HepG2 (cell line): ENCODE results near the gene TMC2. TPM values are rescaled to one million over a fixed set of nuclear protein-coding genes. Genes with fewer than 3 reads are reported as not detected.
A peak's percentile ranks its signal among the peaks of the same experiment; 100 is the strongest.

ENCODE experiments used
- ATAC-seq: fragments of 200-7000 bp; cut with Tn5 transposase; 3 replicates; pipeline ENCODE4 v1.9.1; 2020; ENCODE audit warnings: mild to moderate bottlenecking, moderate library complexity
- BruUV-seq: library from RNA; stranded (reverse); fragments of 400-500 nt; replicated peaks from 2 replicates; lab custom pipeline; 2021; lab: Mats Ljungman, UMichigan
- CTCF ChIA-PET: fragments of 300-600 bp; formaldehyde crosslinking; extraction: SDS; loops from one replicate; lab custom pipeline; 2021; ENCODE audit warnings: low total read pairs, inconsistent platforms, low intra/inter-chr PET ratio; lab: Yijun Ruan, JAX
- POLR2A ChIA-PET: fragments of 350-600 bp; sonication (Branson Sonifier 250); formaldehyde crosslinking; loops from one replicate; lab custom pipeline; 2020; ENCODE audit warnings: antibody characterized with exemption, inconsistent platforms; lab: Yijun Ruan, JAX
- DNase-seq: peaks from one replicate; pipeline ENCODE4 v3.0.0-alpha.2; 2015; ENCODE audit warnings: low spot score
- FAIRE-seq: peaks from 3 replicates; lab custom pipeline; 2011; peaks lifted over from hg19 to GRCh38; lab: Jason Lieb, UNC
- H2AFZ ChIP-seq: one replicate; pipeline ENCODE4 v1.6.1; 2011; ENCODE audit warnings: low read length, inconsistent platforms
- H3K27ac ChIP-seq: fragments of 300-600 bp; 3 replicates; pipeline ENCODE4 v1.8.0; 2011; ENCODE audit warnings: mixed run types, mild to moderate bottlenecking, mixed read lengths, low read length, inconsistent platforms; ENCODE audit not compliant: insufficient read depth; ENCODE audit errors: extremely low read length
- H3K27me3 ChIP-seq, 2 experiments: fragments of 200-600 bp in 1 of 2; 2 replicates in 1 of 2; 3 replicates in 1 of 2; pipeline versions ENCODE4 v1.6.0 to v1.8.0; 2011; ENCODE audit warnings: low read length in 2 of 2, mild to moderate bottlenecking in 2 of 2, moderate library complexity in 2 of 2, inconsistent platforms in 1 of 2; ENCODE audit not compliant: insufficient read depth in 2 of 2, control insufficient read depth in 1 of 2
- H3K36me3 ChIP-seq, 2 experiments: fragments of 200-600 bp in 1 of 2; replicated peaks in 1 of 2; 2 replicates in 1 of 2; 3 replicates in 1 of 2; pipeline versions ENCODE4 v1.5.1 to v1.8.0; 2011; ENCODE audit warnings: low read length in 2 of 2, inconsistent platforms in 1 of 2; ENCODE audit not compliant: insufficient read depth in 2 of 2, control insufficient read depth in 1 of 2
- H3K4me1 ChIP-seq: 2 replicates; pipeline ENCODE4 v1.5.1; 2012; ENCODE audit warnings: low read length, inconsistent platforms; ENCODE audit not compliant: insufficient read depth
- H3K4me2 ChIP-seq: 2 replicates; pipeline ENCODE4 v1.6.0; 2011; ENCODE audit warnings: low read depth, low read length, inconsistent platforms
- H3K4me3 ChIP-seq, 3 experiments: fragments of 200-600 bp in 1 of 3; sonication (generic), shearing (Covaris generic) in 1 of 3; replicated peaks in 1 of 3; 2 replicates each; pipeline ENCODE4 v1.5.1; 2011 to 2016; ENCODE audit warnings: low read length in 3 of 3, inconsistent platforms in 2 of 3, low read depth in 2 of 3, mild to moderate bottlenecking in 2 of 3, control low read depth in 1 of 3, mixed read lengths in 1 of 3; ENCODE audit not compliant: insufficient read depth in 1 of 3
- H3K79me2 ChIP-seq: one replicate; pipeline ENCODE4 v1.6.1; 2011; ENCODE audit warnings: low read length, inconsistent platforms; ENCODE audit not compliant: insufficient read depth
- H3K9ac ChIP-seq: 2 replicates; pipeline ENCODE4 v1.6.0; 2011; ENCODE audit warnings: mild to moderate bottlenecking, low read depth, low read length, inconsistent platforms; ENCODE audit not compliant: insufficient read depth
- H3K9me3 ChIP-seq: 2 replicates; pipeline ENCODE4 v1.5.1; 2012; ENCODE audit warnings: mild to moderate bottlenecking, low read length
- H4K20me1 ChIP-seq: 2 replicates; pipeline ENCODE4 v1.6.0; 2011; ENCODE audit warnings: inconsistent platforms, mild to moderate bottlenecking, low read length, moderate library complexity; ENCODE audit not compliant: insufficient read depth
- CC2D1A ChIP-seq: sonication (generic); formaldehyde crosslinking; IDR thresholded peaks from 2 replicates; pipeline ENCODE4 v1.8.1; 2023; ENCODE audit warnings: mild to moderate bottlenecking, missing genetic modification reagents
- ELF1 ChIP-seq: sonication (generic); formaldehyde crosslinking; IDR thresholded peaks from 2 replicates; pipeline ENCODE4 v1.4.0; 2020; ENCODE audit warnings: missing genetic modification reagents
- ETV5 ChIP-seq: IDR thresholded peaks from 2 replicates; pipeline ENCODE4 v1.6.1; 2018; ENCODE audit warnings: missing biosample characterization, missing genetic modification reagents, inconsistent platforms, borderline replicate concordance
- IRF9 ChIP-seq: sonication (generic); formaldehyde crosslinking; IDR thresholded peaks from 2 replicates; pipeline ENCODE4 v1.8.0; 2022; ENCODE audit warnings: missing genetic modification reagents, mild to moderate bottlenecking, borderline replicate concordance
- PBX2 ChIP-seq: IDR thresholded peaks from 2 replicates; pipeline ENCODE4 v1.6.1; 2016; ENCODE audit warnings: control low read depth
- RAD21 ChIP-seq: fragments of 450-650 bp; formaldehyde crosslinking; IDR thresholded peaks from 2 replicates; pipeline ENCODE4 v1.5.0; 2020; ENCODE audit warnings: mild to moderate bottlenecking
- RBFOX2 ChIP-seq: fragments of 200-400 bp; formaldehyde crosslinking; IDR thresholded peaks from 2 replicates; pipeline ENCODE4 v1.6.1; 2017; ENCODE audit warnings: low read depth, mild to moderate bottlenecking, low read length
- STAG1 ChIP-seq: sonication (generic); formaldehyde crosslinking; IDR thresholded peaks from 2 replicates; pipeline ENCODE4 v1.4.0; 2020; ENCODE audit warnings: missing genetic modification reagents
- XRCC5 ChIP-seq: fragments of 200-400 bp; formaldehyde crosslinking; optimal IDR thresholded peaks from 2 replicates; pipeline ENCODE3; 2017; ENCODE audit warnings: mild to moderate bottlenecking, low read length
- ZFP37 ChIP-seq: sonication (generic); formaldehyde crosslinking; IDR thresholded peaks from 2 replicates; pipeline ENCODE4 v1.4.0; 2020; ENCODE audit warnings: missing genetic modification reagents, borderline replicate concordance
- ZMAT3 ChIP-seq: sonication (generic); formaldehyde crosslinking; conservative IDR thresholded peaks from 2 replicates; pipeline ENCODE4 v1.7.0; 2021; ENCODE audit warnings: missing genetic modification reagents
- ZNF451 ChIP-seq: sonication (generic); formaldehyde crosslinking; IDR thresholded peaks from 2 replicates; pipeline ENCODE4 v1.5.0; 2020; ENCODE audit warnings: mild to moderate bottlenecking, missing genetic modification reagents
- ZNF501 ChIP-seq: sonication (generic); formaldehyde crosslinking; IDR thresholded peaks from 2 replicates; pipeline ENCODE4 v1.5.1; 2020; ENCODE audit warnings: mild to moderate bottlenecking, moderate library complexity, missing genetic modification reagents
- ZNF879 ChIP-seq: sonication (generic); formaldehyde crosslinking; IDR thresholded peaks from 2 replicates; pipeline ENCODE4 v1.8.1; 2023; ENCODE audit warnings: missing genetic modification reagents
- WGBS: methylation state at CpG from one replicate; pipeline ENCODE4 v1.1.6; 2017; ENCODE audit warnings: low lambda C conversion rate; 5-methylcytosine and 5-hydroxymethylcytosine counted together
- in situ Hi-C: cut with HindIII; loops from 2 replicates; pipeline ENCODE4 v1.10.0; 2017; ENCODE audit warnings: low pct_unique_long_range_greater_than_20kb; ENCODE audit not compliant: extremely low pct_ligation_motif_present
- intact Hi-C: fragments of 100-400 bp; cut with micrococcal nuclease; formaldehyde crosslinking; loops from one replicate; pipeline ENCODE4 v1.10.0; 2022; ENCODE audit not compliant: unreplicated experiment
- polyA plus RNA-seq, 8 experiments: library from polyadenylated mRNA; depleted of rRNA in 3 of 8; stranded (reverse) in 7 of 8; unstranded in 1 of 8; fragments of >200 nt; fragmentation: Illumina TruSeq in 4 of 8; extraction: Trizol in 4 of 8; gene quantifications; 2 replicates each; pipeline versions ENCODE4 v1.2.1 to v1.2.3, GENCODE V29; 2011 to 2016; ENCODE audit warnings: low read depth in 4 of 8, missing spikeins in 1 of 8, mixed read lengths in 1 of 8; ENCODE audit not compliant: insufficient read depth in 1 of 8
- total RNA-seq, 5 experiments: library from RNA; depleted of rRNA; stranded (reverse); fragments of >200 nt; fragmentation: Illumina TruSeq; extraction: Trizol; gene quantifications; 2 replicates each; pipeline ENCODE4 v1.2.3, GENCODE V29; 2016; ENCODE audit warnings: low read depth in 1 of 5

The TMC2 gene
- total and polyA plus RNA-seq, 2 of the 13 experiments (the other 11 are each of a cell fraction or from before 2014, with no cell fraction given): not detected

- no peaks in the 10 kb centered on the region for H4K20me1 ChIP-seq
- WGBS: 16% methylated on average over 6 of the region's 6 CpGs
- no TSS peak for BruUV-seq
- H3K36me3 ChIP-seq: no peaks in the 10 kb centered on the region
- no peak overlapping the region for H3K9ac ChIP-seq
- DNase-seq (no peak), ATAC-seq (no peak), FAIRE-seq (no peak)
- H3K9me3 ChIP-seq: no peaks in the 10 kb centered on the region
- H3K79me2 ChIP-seq: no peaks in the 10 kb centered on the region
- H3K27ac ChIP-seq: no peak overlapping the region
- in situ Hi-C loops: loop anchor here (5.0 kb wide), 1 partner anchor 65 kb away; no protein-coding TSS in a partner anchor
- H3K4me2 ChIP-seq: no peak overlapping the region
- no peak overlapping the region for H2AFZ ChIP-seq
- H3K4me1 ChIP-seq: peaks cover 16% of the 10 kb centered on the region
- intact Hi-C loops: no loop called here
- ChIA-PET POLR2A (no interaction called here), CTCF (interaction anchor here (0.9 kb wide), 1 partner anchor 55 kb away, joined by 8 read pairs; no protein-coding TSS in a partner anchor)
- peaks cover 15 to 68% of the 10 kb centered on the region in 2 experiments for H3K27me3 ChIP-seq
- H3K4me3 ChIP-seq: no peak overlapping the region
- 0 out of 2 replicates have a peak, but pooled peaks have one; percentile 9 for TF ChIP-seq PBX2 (CRISPR knock-in tag)
- no peak for TF ChIP-seq CC2D1A (CRISPR knock-in tag)
Observed at GRCh38 chr20:2687514-2687913, 151.1 kb downstream of the TMC2 start.

DNA sequence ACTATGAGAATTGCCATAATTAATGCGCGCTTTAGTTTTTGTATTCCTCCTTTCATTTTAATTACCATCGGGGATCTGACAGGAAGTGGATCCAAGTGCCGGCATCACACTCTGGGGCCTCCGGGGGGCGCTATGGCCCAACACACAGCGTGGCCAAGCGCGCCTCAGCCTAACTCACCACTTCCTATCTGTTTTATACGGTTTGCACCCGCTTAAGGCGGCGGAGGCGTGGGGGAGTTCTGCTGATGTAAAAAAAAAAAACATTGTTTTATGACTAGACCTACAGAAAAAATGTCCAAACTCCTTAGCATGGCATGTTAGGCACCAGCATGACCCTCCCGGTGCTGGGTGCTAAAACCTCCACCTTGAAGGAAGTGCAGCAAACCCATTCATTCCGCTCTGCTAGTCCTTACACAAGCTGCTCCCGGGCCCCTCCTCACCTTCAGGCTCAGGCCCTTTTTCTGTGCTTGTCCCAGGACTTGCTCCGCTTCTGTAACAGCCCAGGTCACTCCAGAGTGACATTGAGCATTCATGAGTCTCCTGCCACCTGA, 151.7 kb downstream of the TMC2 start:
- 27% methylated on average over 18 of the region's 18 CpGs for WGBS
- Histone ChIP-seq H3K9ac (no peak overlapping the region), H3K27me3 (peaks cover 15 to 68% of the 10 kb centered on the region in 2 experiments), H4K20me1 (no peaks in the 10 kb centered on the region), H3K79me2 (no peaks in the 10 kb centered on the region), H3K4me1 (peaks cover 16% of the 10 kb centered on the region), H3K4me3 (peak overlapping the region in 1 of 3 experiments; percentile 18; a peak in 1 of 6 replicates), H2AFZ (no peak overlapping the region), H3K27ac (no peak overlapping the region), H3K36me3 (no peaks in the 10 kb centered on the region), H3K9me3 (no peaks in the 10 kb centered on the region), H3K4me2 (peak overlapping the region; percentile 27)
- in situ Hi-C loops (loop anchor here (5.0 kb wide), 1 partner anchor 64 kb away; no protein-coding TSS in a partner anchor), intact Hi-C loops (loop anchor here (1.0 kb wide), 1 partner anchor 55 kb away; no protein-coding TSS in a partner anchor)
- no TSS peak for BruUV-seq
- ChIA-PET POLR2A (interaction anchor here (1.9 kb wide), 1 partner anchor 36 kb away, joined by 10 read pairs; the partner anchor contains the start of gene NOP56), CTCF (interaction anchor here (0.7 to 0.9 kb wide), 3 partner anchors 55 to 64 kb away, joined by 3 to 8 read pairs (median 5); no protein-coding TSS in a partner anchor)
- DNase-seq: no peak
- FAIRE-seq: peak; percentile 23
- ATAC-seq: peak; percentile 31; the same call in 2 of the 3 replicates
- no peak for TF ChIP-seq RBFOX2
- peak; percentile 72 for TF ChIP-seq STAG1 (CRISPR knock-in tag)
- TF ChIP-seq RAD21 (CRISPR knock-in tag): peak; percentile 70
- 0 out of 2 replicates have a peak, but pooled peaks have one; percentile 42 for TF ChIP-seq ELF1 (CRISPR knock-in tag)
- 0 out of 2 replicates have a peak, but pooled peaks have one; percentile 30 for TF ChIP-seq ZNF451
- peak; percentile 77 for TF ChIP-seq XRCC5
- TF ChIP-seq ETV5 (CRISPR knock-in tag): peak; percentile 44; the same call in 1 of the 2 replicates
- TF ChIP-seq ZNF879 (CRISPR knock-in tag): no peak
- TF ChIP-seq ZNF501 (CRISPR knock-in tag): peak; percentile 58
- no peak for TF ChIP-seq ZFP37
- TF ChIP-seq IRF9 (CRISPR knock-in tag): peak; percentile 55; the same call in 1 of the 2 replicates
- TF ChIP-seq ZMAT3 (CRISPR knock-in tag): no peak
